ENCODE data around the gene PCDH9. TPM values are rescaled to one million over a fixed set of nuclear protein-coding genes. Genes with fewer than 3 reads are reported as not detected.

Gene PCDH9
- total RNA-seq, 2 experiments from 2014 or later, result 0.20 to 0.23 TPM

GRCh38 chr13:66532845-66533244 lies 697.3 kb downstream of the PCDH9 start:
- no peak for DNase-seq
- Mint-ChIP-seq H3K27me3 (no peaks in the 10 kb centered on the region), H3K27ac (no peak overlapping the region), H3K36me3 (no peaks in the 10 kb centered on the region), H3K4me1 (no peaks in the 10 kb centered on the region), H3K9me3 (no peaks in the 10 kb centered on the region), H3K4me3 (no peak overlapping the region)

GRCh38 chr13:66532146-66532545 lies 698.0 kb downstream of the PCDH9 start:
- H3K36me3 Mint-ChIP-seq, result no peaks in the 10 kb centered on the region
- H3K27me3 Mint-ChIP-seq, result no peaks in the 10 kb centered on the region
- no peak overlapping the region for H3K4me3 Mint-ChIP-seq
- no peaks in the 10 kb centered on the region for H3K4me1 Mint-ChIP-seq
- no peaks in the 10 kb centered on the region for H3K9me3 Mint-ChIP-seq
- DNase-seq, result no peak
- H3K27ac Mint-ChIP-seq, result no peak overlapping the region

- Mint-ChIP-seq H3K9me3 (no peaks in the 10 kb centered on the region), H3K4me1 (no peaks in the 10 kb centered on the region), H3K27me3 (no peaks in the 10 kb centered on the region), H3K27ac (no peak overlapping the region), H3K36me3 (no peaks in the 10 kb centered on the region), H3K4me3 (no peak overlapping the region)
- no peak for DNase-seq
These were observed 699.5 kb downstream of the PCDH9 start for GRCh38 chr13:66530686-66531085.

- no peaks in the 10 kb centered on the region for H3K27me3 Mint-ChIP-seq
- no peak for DNase-seq
These were observed 700.0 kb downstream of the PCDH9 start for GRCh38 chr13:66530158-66530557.

GRCh38 chr13:66528944-66529576 lies 701.1 kb downstream of the PCDH9 start:
- Mint-ChIP-seq H3K4me1 (no peaks in the 10 kb centered on the region), H3K27me3 (no peaks in the 10 kb centered on the region), H3K4me3 (no peak overlapping the region), H3K9me3 (no peaks in the 10 kb centered on the region), H3K27ac (no peak overlapping the region), H3K36me3 (no peaks in the 10 kb centered on the region)
- no peak for DNase-seq

More at GRCh38 chr13:66530158-66530557, 700.0 kb downstream of the PCDH9 start:
- Mint-ChIP-seq H3K36me3 (no peaks in the 10 kb centered on the region), H3K4me1 (no peaks in the 10 kb centered on the region), H3K9me3 (no peaks in the 10 kb centered on the region), H3K27ac (no peak overlapping the region), H3K4me3 (no peak overlapping the region)

- H3K27me3 Mint-ChIP-seq, result no peaks in the 10 kb centered on the region
- DNase-seq, result no peak
- no peak overlapping the region for H3K27ac Mint-ChIP-seq
- no peaks in the 10 kb centered on the region for H3K9me3 Mint-ChIP-seq
- no peak overlapping the region for H3K4me3 Mint-ChIP-seq
- H3K4me1 Mint-ChIP-seq, result no peaks in the 10 kb centered on the region
- H3K36me3 Mint-ChIP-seq, result no peaks in the 10 kb centered on the region
These were observed 702.0 kb downstream of the PCDH9 start for GRCh38 chr13:66528180-66528579.

GRCh38 chr13:66520511-66521355 lies 709.4 kb downstream of the PCDH9 start:
- Mint-ChIP-seq H3K36me3 (no peaks in the 10 kb centered on the region), H3K9me3 (no peaks in the 10 kb centered on the region), H3K27ac (no peak overlapping the region), H3K4me1 (no peaks in the 10 kb centered on the region), H3K4me3 (no peak overlapping the region), H3K27me3 (no peaks in the 10 kb centered on the region)
- no peak for DNase-seq

- H3K27me3 Mint-ChIP-seq, result peaks cover under 1% of the 10 kb centered on the region
- H3K36me3 Mint-ChIP-seq, result no peaks in the 10 kb centered on the region
- DNase-seq, result no peak
- H3K4me3 Mint-ChIP-seq, result no peak overlapping the region
- H3K4me1 Mint-ChIP-seq, result no peaks in the 10 kb centered on the region
- H3K27ac Mint-ChIP-seq, result no peak overlapping the region
- no peaks in the 10 kb centered on the region for H3K9me3 Mint-ChIP-seq
These were observed 710.9 kb downstream of the PCDH9 start for GRCh38 chr13:66519259-66519658.

- Mint-ChIP-seq H3K36me3 (no peaks in the 10 kb centered on the region), H3K27me3 (peaks cover 3% of the 10 kb centered on the region), H3K4me3 (no peak overlapping the region), H3K4me1 (no peaks in the 10 kb centered on the region), H3K27ac (no peak overlapping the region), H3K9me3 (no peaks in the 10 kb centered on the region)
- DNase-seq, result no peak
These were observed 712.1 kb downstream of the PCDH9 start for GRCh38 chr13:66518068-66518467.

GRCh38 chr13:66513728-66514127 lies 716.4 kb downstream of the PCDH9 start:
- Mint-ChIP-seq H3K27ac (no peak overlapping the region), H3K36me3 (no peaks in the 10 kb centered on the region), H3K4me1 (no peaks in the 10 kb centered on the region), H3K27me3 (peaks cover 3% of the 10 kb centered on the region), H3K9me3 (no peaks in the 10 kb centered on the region), H3K4me3 (no peak overlapping the region)
- DNase-seq, result no peak

GRCh38 chr13:66509175-66509574 lies 721.0 kb downstream of the PCDH9 start:
- no peak overlapping the region for H3K27ac Mint-ChIP-seq
- DNase-seq, result no peak
- H3K9me3 Mint-ChIP-seq, result peaks cover 3% of the 10 kb centered on the region
- H3K4me3 Mint-ChIP-seq, result no peak overlapping the region
- peaks cover 4% of the 10 kb centered on the region for H3K4me1 Mint-ChIP-seq
- H3K27me3 Mint-ChIP-seq, result peaks cover 1% of the 10 kb centered on the region
- H3K36me3 Mint-ChIP-seq, result no peaks in the 10 kb centered on the region

- Mint-ChIP-seq H3K27ac (no peak overlapping the region), H3K4me3 (no peak overlapping the region), H3K9me3 (peaks cover 3% of the 10 kb centered on the region), H3K36me3 (no peaks in the 10 kb centered on the region), H3K27me3 (no peaks in the 10 kb centered on the region), H3K4me1 (peaks cover 4% of the 10 kb centered on the region)
- DNase-seq, result no peak
These were observed 721.8 kb downstream of the PCDH9 start for GRCh38 chr13:66508153-66508909.

- Mint-ChIP-seq H3K27ac (no peak overlapping the region), H3K4me1 (peaks cover 4% of the 10 kb centered on the region), H3K36me3 (no peaks in the 10 kb centered on the region), H3K27me3 (no peaks in the 10 kb centered on the region), H3K4me3 (no peak overlapping the region), H3K9me3 (peaks cover 3% of the 10 kb centered on the region)
- DNase-seq, result no peak
These were observed 723.2 kb downstream of the PCDH9 start for GRCh38 chr13:66506979-66507378.

GRCh38 chr13:66506051-66506777 lies 723.9 kb downstream of the PCDH9 start:
- no peaks in the 10 kb centered on the region for H3K36me3 Mint-ChIP-seq
- peaks cover 4% of the 10 kb centered on the region for H3K4me1 Mint-ChIP-seq
- H3K27me3 Mint-ChIP-seq, result no peaks in the 10 kb centered on the region
- no peak overlapping the region for H3K27ac Mint-ChIP-seq
- no peak overlapping the region for H3K4me3 Mint-ChIP-seq
- no peak for DNase-seq
- peaks cover 3% of the 10 kb centered on the region for H3K9me3 Mint-ChIP-seq

- H3K9me3 Mint-ChIP-seq, result peaks cover 3% of the 10 kb centered on the region
- H3K4me3 Mint-ChIP-seq, result no peak overlapping the region
- no peaks in the 10 kb centered on the region for H3K36me3 Mint-ChIP-seq
- H3K4me1 Mint-ChIP-seq, result peaks cover 4% of the 10 kb centered on the region
- H3K27me3 Mint-ChIP-seq, result no peaks in the 10 kb centered on the region
- no peak for DNase-seq
- no peak overlapping the region for H3K27ac Mint-ChIP-seq
These were observed 726.2 kb downstream of the PCDH9 start for GRCh38 chr13:66503890-66504289.

All from activated naive CD8-positive, alpha-beta T cell treated with anti-CD3 and anti-CD28 coated beads for 36 hours (primary cell).